NCI-H446 (cell line): ENCODE measurements around the gene SLC7A9.
"Not testable (repeated sequence)": the region's sequence is repeated elsewhere in the genome, so short reads cannot be mapped to it uniquely, and the experiment has no call there.

ENCODE experiments used
- DNase-seq, 2 experiments: peaks; one replicate each; lab custom pipeline; 2025; lab: John Stamatoyannopoulos, UW

SLC7A9 gene

GRCh38 chr19:32881766-32882165, 12.2 kb upstream of the SLC7A9 start:
- DNase-seq = no peak

GRCh38 chr19:32880622-32881021, 11.1 kb upstream of the SLC7A9 start:
- no peak for DNase-seq

GRCh38 chr19:32879741-32880140, 10.2 kb upstream of the SLC7A9 start:
- DNase-seq = no peak

GRCh38 chr19:32878988-32879387, 9.4 kb upstream of the SLC7A9 start:
- no peak for DNase-seq

GRCh38 chr19:32877977-32878745, 8.6 kb upstream of the SLC7A9 start:
- DNase-seq = no peak

- DNase-seq = no peak
These were observed 7.9 kb upstream of the SLC7A9 start for GRCh38 chr19:32877323-32877912.

- DNase-seq = no peak
These were observed 7.3 kb upstream of the SLC7A9 start for GRCh38 chr19:32876919-32877285.

GRCh38 chr19:32876236-32876918, 6.8 kb upstream of the SLC7A9 start:
- DNase-seq = no peak

- no peak for DNase-seq
These were observed 5.9 kb upstream of the SLC7A9 start for GRCh38 chr19:32875428-32875827.

- DNase-seq = no peak
These were observed 5.0 kb upstream of the SLC7A9 start for GRCh38 chr19:32874605-32875004.

GRCh38 chr19:32873247-32873959, 3.8 kb upstream of the SLC7A9 start:
- DNase-seq = no peak

GRCh38 chr19:32872391-32872790, 2.8 kb upstream of the SLC7A9 start:
- no peak for DNase-seq

- no peak for DNase-seq
These were observed 1.4 kb upstream of the SLC7A9 start for GRCh38 chr19:32870981-32871451.

- DNase-seq = no peak
These were observed 503 bp upstream of the SLC7A9 start for GRCh38 chr19:32869966-32870573.

- no peak for DNase-seq
These were observed 1.2 kb downstream of the SLC7A9 start for GRCh38 chr19:32868206-32868950.

- DNase-seq = not testable (repeated sequence)
These were observed 2.1 kb downstream of the SLC7A9 start for GRCh38 chr19:32867436-32867835.

- DNase-seq = no peak
These were observed 2.9 kb downstream of the SLC7A9 start for GRCh38 chr19:32866564-32867265.

- no peak for DNase-seq
These were observed 3.5 kb downstream of the SLC7A9 start for GRCh38 chr19:32866061-32866460.

- DNase-seq = no peak
These were observed 4.2 kb downstream of the SLC7A9 start for GRCh38 chr19:32865326-32865725.

- no peak for DNase-seq
These were observed 5.1 kb downstream of the SLC7A9 start for GRCh38 chr19:32864318-32865007.
